GM19455 (cell line): Measurements from ENCODE around the gene TIPIN.
"Not testable (repeated sequence)": the region's sequence is repeated elsewhere in the genome, so short reads cannot be mapped to it uniquely, and the experiment has no call there.

Source experiments
- ATAC-seq: cut with Tn5 transposase; IDR thresholded peaks from one replicate; pipeline ENCODE4 v1.9.1; 2021; ENCODE audit not compliant: unreplicated experiment

Gene TIPIN

DNA sequence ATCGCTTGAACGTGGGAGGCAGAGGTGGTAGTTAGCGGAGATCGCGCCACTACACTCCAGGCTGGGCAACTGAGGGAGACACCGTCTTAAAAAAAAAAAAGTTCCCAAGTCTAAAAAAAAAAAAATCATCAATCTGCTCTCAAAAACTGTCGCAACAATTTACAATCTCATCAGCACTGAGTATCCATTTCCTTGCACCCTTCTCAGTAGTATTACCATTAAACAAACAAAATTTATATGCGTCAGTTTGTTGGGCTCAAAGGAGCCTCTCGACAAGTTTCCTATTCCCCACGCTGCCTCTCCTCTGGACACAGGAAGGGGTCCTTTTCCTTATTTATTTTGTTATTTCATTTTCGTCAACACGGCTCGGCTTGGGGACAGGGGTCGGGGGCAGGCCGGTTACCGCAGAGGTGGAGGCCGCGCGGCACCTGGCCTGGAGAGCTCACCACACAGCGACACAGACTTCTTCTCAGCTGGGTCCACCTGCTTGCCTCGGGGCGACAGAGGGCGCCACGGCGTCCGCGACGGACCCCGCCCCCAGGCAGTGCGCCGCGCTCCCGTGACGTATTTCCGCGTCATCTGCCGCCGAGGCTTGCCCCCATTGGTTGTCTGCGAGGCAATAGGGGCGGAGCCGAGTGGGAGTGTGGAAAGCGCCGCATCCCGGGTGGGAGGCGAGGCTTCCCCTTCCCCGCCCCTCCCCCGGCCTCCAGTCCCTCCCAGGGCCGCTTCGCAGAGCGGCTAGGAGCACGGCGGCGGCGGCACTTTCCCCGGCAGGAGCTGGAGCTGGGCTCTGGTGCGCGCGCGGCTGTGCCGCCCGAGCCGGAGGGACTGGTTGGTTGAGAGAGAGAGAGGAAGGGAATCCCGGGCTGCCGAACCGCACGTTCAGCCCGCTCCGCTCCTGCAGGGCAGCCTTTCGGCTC, 30.0 kb upstream of the TIPIN start, which contains the start of gene MAP2K1:
Gene MAP2K1, plus strand, starts transcription at position 709 of the 920 bp plus-strand sequence. CDS start 436 bp downstream, outside the sequence.
- peak; percentile 74 for ATAC-seq

DNA sequence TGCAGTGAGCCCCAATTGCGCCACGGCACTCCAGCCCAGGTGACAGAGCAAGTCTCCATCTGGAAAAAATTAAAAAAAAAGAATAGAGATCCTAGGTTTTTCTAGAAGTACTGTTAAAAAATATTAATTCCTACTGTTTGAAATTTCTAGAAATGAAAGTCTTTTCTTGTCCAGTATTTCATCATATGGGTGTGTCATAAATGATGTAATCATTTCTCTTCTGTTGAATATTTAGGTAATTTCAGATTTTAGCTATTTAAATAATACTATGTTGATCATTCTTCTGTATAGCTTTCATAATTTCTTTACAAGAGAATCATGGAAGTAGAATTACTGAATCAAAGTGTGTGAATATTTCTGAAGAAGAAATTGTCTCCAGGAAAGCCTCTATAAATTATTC, 24.9 kb upstream of the TIPIN start:
- ATAC-seq = not testable (repeated sequence)

DNA sequence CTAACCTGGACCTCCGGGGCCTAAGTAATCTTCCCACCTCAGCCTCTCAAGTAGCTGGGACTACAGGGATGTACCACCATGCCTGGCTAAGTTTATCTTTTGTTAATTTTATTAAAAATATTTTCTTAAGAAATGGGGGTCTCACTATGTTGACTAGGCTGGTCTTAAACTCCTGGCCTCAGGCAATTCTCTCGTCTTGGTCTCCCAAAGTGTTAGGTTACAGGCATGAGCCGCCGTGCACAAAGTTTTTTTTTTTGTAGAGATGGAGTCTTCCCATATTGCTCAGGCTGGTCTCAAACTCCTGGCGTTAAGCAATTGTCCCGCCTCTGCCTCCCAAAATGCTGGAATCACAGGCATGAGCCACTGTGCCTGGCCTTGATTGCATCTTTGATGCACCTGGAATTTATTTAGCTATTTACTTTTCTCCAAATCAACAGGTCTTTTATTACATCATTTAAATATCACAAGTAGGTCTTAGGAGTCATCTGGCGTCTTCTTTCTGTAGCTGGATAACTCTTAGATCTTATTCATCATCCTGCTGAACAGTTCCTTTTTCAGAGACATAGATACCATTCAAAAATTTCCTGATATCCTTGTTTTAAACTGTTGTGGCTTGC, 22.4 kb upstream of the TIPIN start:
- ATAC-seq = no peak

DNA sequence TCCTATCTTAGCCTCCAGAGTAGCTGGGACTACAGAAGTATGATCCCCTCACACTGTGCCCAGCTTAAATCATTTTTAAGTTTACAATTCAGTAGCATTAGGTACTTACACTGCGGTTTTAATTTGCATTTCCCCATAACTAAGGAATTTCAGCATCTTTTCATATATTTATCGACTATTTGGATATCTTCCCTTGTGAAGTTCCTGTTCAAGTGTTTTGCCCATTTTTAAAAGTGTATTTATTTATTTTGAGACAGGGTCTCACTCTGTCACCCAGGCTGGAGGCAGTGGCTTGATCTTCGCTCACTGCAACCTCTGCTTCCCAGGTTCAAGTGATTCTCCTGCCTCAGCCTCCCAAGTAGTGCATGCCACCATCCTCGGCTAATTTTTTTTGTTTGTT, 17.7 kb upstream of the TIPIN start:
- no peak for ATAC-seq

DNA sequence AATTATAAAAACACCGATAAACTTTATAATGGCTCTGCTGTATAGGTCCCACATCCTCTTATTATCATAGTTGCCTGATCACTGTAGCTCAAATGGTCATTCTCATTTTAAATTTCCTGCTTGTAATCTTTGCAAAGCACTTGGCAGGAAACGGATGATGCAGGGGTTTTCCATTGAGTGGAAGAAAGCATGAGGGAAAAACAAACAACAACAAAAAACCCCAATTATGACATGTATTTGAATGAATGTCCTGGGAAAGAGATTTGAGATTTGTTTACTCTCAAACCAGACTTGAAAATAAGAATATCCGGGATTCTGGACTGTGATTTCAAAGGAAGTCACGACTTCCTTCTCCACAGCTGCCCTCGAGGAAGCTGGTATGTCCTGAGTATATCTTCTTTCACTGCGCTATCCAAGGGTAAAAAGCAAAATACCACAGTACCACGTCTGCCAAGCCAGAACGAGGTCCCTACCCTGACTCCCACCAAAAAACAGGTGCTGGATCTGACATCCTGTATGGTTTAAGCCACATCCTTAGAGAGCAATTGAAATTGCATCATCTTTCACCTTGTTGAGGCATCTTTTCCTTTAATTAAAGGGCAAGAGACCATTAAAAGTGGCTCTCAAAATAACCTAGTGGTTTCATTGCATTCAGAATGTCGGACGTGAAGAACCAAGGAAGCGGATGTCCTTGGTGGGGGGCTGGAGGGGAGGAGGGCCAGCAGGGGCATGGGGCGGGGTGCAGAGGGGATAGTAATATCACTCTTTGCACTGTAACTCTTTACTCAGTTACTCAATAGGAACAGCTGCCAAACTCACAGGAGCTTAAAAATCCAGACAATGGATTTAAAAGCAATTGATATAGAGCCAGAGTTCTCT, 13.5 kb upstream of the TIPIN start:
- no peak for ATAC-seq

DNA sequence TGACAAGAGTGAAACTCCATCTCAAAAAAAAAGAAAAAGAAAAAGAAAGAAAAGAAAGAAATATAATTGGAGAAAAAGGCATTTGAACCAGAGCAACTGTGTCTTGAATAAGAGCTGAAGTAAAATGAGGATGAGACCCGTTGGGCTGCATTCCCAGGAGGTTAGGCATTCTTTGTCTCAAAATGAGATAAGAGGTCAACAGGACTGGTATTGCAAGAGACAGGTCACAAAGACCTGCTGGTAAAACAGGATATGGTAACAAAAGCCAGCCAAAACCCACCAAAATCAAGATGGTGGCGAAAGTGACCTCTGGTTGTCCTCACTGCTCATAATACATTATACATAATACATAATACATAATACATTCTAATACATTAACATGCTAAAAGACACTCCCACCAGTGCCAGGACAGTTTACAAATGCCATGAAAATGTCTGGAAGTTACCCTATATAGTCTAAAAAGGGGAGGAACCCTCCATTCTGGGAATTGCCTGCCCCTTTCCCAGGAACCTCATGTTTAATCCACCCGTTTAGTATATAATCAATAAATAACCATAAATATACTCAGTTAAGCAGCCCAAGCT, 8.6 kb upstream of the TIPIN start:
- ATAC-seq = no peak

DNA sequence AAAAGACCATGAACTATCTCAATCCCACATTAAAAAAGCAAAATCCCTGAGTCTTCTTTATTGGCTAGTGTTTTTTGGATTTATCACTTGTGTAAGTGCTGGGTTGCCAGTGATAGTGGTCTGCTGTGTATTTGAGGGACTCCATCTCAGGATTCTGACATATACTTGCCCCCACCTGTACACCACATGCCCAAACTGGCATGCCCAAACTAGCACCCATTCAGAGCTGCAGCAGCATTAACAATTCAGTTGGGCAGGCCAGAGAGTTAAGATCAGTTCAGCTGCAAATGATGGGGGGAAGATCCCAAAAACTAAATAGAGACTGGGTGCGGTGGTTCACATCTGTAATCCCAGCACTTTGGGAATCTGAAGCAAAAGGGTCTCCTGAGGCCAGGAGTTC, 6.3 kb upstream of the TIPIN start:
- ATAC-seq = no peak

DNA sequence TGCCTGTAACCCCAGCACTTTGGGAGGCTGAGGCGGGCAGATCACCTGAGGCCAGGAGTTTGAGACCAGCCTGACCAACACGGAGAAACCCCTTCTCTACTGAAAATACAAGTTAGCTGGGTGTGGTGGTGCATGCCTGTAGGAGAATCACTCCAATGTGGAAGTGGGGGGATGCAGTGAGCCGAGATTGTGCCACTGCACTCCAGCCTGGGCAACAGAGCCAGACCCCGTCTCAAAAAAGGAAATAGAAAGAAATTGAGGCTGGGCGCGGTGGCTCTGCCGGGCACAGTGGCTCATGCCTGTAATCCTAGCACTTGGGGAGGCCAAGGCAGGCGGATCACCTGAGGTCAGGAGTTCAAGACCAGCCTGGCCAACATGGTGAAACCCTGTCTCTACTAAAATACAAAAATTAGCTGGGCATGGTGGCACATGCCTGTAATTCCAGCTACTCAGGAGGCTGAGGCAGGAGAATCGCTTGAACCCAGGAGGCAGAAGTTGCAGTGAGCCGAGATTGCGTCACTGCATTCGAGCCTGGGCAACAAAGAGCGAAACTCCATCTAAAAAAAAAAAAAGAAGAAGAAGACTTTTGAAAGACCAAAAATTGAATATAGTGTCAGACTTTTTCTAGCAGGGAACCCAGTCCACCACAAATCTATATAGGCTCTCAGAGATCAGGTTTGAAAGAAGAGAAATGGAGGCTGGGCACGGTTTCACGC, 5.4 kb upstream of the TIPIN start:
- not testable (repeated sequence) for ATAC-seq

DNA sequence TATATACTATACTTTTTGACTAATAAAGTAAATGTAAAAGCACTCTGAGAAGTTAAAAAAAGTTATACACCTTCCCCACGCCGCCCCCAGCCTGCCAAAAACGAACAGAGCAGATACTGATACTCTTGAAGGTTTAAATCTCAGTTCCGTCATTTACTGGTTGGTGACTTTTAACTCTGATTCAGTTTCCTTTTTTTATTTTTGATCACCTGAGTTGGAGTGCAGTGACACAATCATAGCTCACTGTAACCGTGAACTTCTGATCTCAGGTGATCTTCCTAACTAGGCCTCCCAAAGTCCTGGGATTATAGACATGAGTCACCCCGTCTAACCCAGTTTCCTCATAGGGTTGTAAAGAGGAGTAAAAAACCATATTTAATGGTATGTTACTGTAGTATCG, 3.3 kb upstream of the TIPIN start:
- ATAC-seq = no peak

DNA sequence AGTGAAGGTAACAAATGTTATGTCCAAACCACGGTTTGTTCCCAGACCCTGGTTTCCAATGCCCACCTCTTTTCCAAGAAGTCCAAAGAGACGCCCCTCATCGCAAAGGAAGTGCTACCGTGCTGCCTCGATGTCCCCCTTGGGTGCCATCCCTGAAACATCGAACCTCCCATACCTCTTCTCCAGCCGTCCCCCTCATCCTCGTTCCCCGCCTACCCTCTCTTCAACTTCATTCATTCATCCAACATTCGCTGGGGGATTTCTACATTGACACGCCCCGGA, 467 bp downstream of the TIPIN start:
- ATAC-seq = no peak

DNA sequence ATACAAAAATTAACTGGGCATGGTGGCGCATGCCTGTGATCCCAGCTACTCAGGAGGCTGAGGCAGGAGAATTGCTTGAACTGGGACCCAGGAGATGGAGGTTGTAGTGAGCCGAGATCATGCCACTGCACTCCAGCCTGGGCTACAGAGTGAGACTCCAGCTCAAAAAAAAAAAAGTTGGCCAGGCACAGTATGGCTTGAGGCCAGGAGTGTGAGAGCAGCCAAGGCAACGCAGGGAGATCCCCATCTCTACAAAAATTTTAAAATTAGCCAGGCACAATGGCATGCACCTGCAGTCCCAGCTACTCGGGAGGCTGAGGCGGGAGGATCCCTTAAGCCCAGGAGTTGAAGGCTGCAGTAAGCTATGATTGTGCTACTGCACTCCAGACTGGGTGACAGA, 8.0 kb downstream of the TIPIN start:
- ATAC-seq = not testable (repeated sequence)

DNA sequence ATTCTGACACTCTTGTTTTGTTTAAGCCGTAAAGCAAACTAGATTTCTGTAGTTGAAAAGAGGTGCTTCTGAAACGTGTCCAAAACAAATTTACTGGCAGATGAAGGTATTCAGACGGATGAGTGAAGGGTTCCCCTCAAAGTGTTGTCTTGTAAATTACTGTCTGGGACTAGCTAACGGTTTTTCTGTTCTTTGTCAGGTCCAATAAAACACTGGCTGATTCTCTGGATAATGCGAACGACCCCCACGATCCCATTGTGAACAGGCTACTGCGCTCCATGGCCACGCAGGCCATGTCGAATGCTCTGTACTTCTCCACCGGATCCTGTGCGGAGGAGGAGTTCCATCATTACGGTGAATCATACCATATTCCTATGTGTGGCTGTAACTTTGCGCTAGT, 27.7 kb downstream of the TIPIN start:
- no peak for ATAC-seq

DNA sequence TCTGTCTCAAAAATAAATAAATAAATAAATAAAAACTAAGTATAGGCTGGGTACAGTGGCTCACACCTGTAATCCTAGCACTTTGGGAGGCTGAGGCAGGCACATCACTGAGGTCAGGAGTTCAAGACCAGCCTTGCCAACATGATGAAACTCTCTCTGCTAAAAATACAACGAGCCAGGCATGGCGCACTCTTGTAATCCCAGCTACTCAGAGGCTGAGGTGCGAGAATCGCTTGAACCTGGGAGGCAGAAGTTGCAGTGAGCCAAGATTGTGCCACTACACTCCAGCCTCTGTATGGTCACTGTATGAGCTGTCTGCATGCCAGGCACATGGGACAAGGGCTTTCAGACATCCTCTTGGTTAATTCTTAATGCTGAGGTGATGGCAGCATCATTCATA, 28.7 kb downstream of the TIPIN start:
- no peak for ATAC-seq

DNA sequence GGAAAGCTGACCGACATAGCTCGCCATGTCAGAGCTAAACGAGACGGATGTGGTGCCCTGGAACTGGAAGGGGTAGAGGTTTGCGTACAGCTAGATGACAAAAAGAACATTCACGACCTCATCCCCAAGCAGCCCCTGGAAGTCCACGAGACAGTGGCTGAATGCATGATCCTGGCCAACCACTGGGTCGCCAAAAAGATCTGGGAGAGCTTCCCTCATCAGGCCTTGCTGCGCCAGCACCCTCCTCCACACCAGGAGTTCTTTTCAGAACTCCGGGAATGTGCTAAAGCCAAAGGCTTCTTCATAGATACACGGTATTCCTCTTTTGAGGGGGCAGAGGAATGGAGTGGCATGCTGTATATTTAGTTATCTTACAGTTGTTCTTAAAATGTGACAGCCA, 30.4 kb downstream of the TIPIN start:
- no peak for ATAC-seq

DNA sequence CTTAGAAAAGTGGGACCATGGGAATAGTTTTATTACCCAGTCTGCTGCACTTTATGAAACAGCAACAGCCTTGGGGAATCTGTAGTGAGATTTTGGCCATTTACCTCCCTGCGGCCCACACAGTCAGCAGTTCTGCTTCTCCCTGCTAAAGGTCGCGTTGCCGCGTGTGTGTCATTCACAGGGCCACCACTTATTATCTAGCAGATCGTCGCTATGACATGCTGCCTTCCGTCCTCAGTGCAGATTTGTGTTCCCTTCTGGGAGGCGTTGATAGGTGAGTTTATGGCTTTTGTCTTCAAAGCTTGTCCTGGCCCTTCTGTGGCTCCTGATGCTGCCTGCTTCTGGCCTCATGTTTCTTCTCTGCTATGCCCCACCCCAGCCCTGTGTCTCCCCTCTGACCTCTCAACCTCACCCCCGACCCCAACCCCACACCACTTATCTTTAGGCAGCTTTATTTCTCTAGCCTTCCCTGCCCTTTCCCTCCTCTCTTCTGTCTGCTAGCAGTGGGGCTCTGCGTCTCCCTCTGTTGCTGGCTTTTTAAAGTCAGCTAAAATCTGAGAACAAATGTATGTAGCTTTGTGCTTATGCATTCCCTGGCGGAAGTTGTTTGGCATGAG, 33.1 kb downstream of the TIPIN start:
- no peak for ATAC-seq

DNA sequence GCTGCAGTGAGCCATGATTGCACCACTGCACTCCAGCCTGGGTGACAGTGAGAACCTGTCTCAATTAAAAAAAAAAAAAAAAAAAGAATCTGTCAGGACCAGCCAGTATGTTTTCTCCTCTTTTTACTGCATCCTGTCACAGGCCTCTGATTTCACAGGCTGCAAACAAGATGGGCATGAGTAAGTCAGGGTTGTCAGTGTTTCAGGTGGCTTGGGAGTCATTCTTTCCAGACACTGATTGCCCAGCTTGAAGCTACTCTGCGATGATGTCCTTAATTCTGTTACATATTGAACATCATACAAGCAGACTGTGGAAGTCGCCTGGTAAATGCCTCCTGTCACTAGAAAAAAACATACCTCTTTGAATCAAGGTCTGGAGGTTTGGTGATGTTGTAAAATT, 44.3 kb downstream of the TIPIN start:
- no peak for ATAC-seq

DNA sequence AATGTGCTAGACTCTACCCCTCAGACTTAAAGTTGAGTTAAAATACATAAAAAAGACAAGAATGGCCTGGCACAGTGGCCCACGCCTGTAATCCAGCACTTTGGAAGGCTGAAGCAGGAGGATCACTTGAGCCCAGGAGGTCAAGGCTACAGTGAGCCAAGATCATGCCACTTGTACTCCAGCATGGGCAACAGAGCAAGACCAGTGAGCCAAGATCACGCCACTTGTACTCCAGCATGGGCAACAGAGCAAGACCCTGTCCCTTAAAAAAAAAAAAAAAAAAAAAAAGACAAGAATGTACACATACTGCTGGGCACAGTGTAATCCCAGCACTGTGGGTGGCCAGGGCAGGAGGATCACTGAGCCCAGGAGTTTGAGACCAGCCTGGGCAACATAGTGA, 45.7 kb downstream of the TIPIN start:
- ATAC-seq = no peak

DNA sequence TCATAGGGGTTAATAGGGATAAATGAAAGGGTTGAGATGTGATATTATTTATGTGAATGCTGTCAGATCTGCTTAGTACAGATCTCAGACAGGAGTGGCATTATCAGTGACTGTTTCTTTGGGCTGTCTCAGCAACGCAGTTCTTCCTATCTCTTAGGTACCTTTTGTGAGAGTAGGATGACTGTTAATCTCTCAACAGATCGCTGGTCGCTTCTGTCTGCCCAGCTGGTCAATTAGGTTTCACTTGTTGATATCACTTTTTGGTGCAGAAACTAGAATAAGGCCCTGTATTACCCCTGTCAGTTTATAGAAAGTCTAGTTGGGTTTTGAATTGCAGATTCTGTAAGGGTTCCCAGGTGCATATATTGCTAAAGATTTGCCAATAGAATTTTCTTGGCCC, 46.7 kb downstream of the TIPIN start:
- ATAC-seq = no peak

DNA sequence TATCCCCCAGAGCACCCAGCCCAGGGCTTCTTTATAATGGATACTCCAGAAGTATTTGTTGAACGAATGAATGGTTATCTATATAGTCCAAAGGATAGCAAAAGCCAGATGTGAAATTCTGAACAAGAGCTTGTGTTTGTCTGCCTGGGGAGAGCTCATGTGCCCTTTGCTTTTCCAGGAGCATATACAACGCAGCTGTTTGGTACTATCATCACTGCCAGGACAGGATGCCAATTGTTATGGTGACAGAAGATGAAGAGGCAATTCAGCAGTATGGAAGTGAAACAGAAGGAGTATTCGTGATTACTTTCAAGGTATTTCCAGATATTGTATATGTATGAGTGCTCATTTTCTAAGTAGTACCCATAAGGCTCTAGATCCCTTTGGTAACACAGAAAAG, 48.0 kb downstream of the TIPIN start:
- ATAC-seq = no peak

DNA sequence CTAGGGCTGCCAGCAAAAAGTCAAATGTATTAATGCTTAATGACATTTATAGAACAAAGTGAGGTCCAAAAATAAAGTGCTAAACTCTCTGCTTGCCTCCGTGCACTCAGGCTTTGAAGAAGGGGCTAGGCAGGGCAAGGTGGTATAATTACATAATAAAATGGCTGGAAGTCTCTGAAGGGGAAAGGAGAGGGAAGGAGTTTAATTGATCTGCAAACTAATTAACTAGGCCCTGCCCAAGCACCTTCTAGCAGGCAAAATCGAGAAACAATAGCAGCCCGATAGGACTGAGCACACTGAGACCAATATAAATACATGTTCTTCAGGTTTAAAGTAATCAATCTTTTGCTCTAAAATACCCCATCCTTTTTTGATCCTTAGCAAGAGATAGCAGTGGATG, 50.1 kb downstream of the TIPIN start:
- ATAC-seq = no peak
